ENCODE results near the gene SLC1A7. TPM values are rescaled to one million over a fixed set of nuclear protein-coding genes. Genes with fewer than 3 reads are reported as not detected.
A peak's percentile ranks its signal among the peaks of the same experiment; 100 is the strongest.

SLC1A7 gene
- total and polyA plus RNA-seq, 2 of the 13 experiments (the other 11 are each of a cell fraction or from before 2014, with no cell fraction given): 0.04 to 2.0 TPM

DNA sequence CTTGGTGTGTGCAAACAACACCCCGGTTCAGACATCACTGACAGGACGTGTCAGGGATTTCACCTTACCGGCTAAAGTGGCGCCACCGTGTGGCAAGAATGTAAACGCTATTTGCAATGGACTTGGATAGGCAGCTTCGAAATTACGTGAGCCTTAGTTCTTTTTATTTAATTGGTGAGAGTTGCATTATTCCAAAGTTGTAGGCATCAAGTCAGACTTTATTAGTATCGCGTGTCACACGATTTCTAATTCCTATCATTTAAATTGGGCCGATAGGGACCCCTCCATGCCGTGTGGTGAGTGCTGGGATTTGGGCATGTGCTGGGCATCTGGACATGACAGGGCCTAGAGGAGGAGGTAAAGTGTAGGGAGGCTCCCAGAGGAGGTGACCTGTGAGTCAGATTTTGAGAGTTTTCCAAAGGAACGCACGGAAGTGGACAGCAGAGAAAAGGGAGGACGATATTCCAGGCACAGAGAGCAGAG is 39.7 kb upstream of the SLC1A7 start (continued):
- 0 out of 2 replicates have a peak, but pooled peaks have one; percentile 41 for TF ChIP-seq ZNF33A (CRISPR knock-in tag; IDR thresholded peaks at IDR 0.05; ENCODE audit: borderline replicate concordance)
- TF ChIP-seq RAD21 (CRISPR knock-in tag; IDR thresholded peaks at IDR 0.05): peak; percentile 67; the same call in 1 of the 2 replicates
- no peak for TF ChIP-seq FOXA1 (IDR thresholded peaks at IDR 0.05)
- TF ChIP-seq FOXA1 (CRISPR knock-in tag; IDR thresholded peaks at IDR 0.05): peak; percentile 60
- TF ChIP-seq ZMYM4 (CRISPR knock-in tag; IDR thresholded peaks at IDR 0.05): peak; percentile 35; the same call in 1 of the 2 replicates
- TF ChIP-seq ARNTL (CRISPR knock-in tag; IDR thresholded peaks at IDR 0.05): 0 out of 2 replicates have a peak, but pooled peaks have one; percentile 53
- TF ChIP-seq, protein P1, sequence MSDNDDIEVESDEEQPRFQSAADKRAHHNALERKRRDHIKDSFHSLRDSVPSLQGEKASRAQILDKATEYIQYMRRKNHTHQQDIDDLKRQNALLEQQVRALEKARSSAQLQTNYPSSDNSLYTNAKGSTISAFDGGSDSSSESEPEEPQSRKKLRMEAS (IDR thresholded peaks at IDR 0.05): peak; percentile 47
- TF ChIP-seq, protein P2, sequence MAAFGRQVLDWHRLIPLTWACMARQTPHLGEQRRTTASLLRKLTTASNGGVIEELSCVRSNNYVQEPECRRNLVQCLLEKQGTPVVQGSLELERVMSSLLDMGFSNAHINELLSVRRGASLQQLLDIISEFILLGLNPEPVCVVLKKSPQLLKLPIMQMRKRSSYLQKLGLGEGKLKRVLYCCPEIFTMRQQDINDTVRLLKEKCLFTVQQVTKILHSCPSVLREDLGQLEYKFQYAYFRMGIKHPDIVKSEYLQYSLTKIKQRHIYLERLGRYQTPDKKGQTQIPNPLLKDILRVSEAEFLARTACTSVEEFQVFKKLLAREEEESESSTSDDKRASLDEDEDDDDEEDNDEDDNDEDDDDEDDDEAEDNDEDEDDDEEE (CRISPR knock-in tag; IDR thresholded peaks at IDR 0.05): 0 out of 2 replicates have a peak, but pooled peaks have one; percentile 67
- TF ChIP-seq, protein P3, sequence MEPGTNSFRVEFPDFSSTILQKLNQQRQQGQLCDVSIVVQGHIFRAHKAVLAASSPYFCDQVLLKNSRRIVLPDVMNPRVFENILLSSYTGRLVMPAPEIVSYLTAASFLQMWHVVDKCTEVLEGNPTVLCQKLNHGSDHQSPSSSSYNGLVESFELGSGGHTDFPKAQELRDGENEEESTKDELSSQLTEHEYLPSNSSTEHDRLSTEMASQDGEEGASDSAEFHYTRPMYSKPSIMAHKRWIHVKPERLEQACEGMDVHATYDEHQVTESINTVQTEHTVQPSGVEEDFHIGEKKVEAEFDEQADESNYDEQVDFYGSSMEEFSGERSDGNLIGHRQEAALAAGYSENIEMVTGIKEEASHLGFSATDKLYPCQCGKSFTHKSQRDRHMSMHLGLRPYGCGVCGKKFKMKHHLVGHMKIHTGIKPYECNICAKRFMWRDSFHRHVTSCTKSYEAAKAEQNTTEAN (CRISPR knock-in tag; conservative IDR thresholded peaks at IDR 0.05): peak; percentile 50; the same call in 1 of the 2 replicates
- 0 out of 2 replicates have a peak, but pooled peaks have one; percentile 27 for TF ChIP-seq RARA (CRISPR knock-in tag; IDR thresholded peaks at IDR 0.05)
- TF ChIP-seq, protein P4, sequence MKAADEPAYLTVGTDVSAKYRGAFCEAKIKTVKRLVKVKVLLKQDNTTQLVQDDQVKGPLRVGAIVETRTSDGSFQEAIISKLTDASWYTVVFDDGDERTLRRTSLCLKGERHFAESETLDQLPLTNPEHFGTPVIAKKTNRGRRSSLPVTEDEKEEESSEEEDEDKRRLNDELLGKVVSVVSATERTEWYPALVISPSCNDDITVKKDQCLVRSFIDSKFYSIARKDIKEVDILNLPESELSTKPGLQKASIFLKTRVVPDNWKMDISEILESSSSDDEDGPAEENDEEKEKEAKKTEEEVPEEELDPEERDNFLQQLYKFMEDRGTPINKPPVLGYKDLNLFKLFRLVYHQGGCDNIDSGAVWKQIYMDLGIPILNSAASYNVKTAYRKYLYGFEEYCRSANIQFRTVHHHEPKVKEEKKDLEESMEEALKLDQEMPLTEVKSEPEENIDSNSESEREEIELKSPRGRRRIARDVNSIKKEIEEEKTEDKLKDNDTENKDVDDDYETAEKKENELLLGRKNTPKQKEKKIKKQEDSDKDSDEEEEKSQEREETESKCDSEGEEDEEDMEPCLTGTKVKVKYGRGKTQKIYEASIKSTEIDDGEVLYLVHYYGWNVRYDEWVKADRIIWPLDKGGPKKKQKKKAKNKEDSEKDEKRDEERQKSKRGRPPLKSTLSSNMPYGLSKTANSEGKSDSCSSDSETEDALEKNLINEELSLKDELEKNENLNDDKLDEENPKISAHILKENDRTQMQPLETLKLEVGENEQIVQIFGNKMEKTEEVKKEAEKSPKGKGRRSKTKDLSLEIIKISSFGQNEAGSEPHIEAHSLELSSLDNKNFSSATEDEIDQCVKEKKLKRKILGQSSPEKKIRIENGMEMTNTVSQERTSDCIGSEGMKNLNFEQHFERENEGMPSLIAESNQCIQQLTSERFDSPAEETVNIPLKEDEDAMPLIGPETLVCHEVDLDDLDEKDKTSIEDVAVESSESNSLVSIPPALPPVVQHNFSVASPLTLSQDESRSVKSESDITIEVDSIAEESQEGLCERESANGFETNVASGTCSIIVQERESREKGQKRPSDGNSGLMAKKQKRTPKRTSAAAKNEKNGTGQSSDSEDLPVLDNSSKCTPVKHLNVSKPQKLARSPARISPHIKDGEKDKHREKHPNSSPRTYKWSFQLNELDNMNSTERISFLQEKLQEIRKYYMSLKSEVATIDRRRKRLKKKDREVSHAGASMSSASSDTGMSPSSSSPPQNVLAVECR (CRISPR knock-in tag; IDR thresholded peaks at IDR 0.05; ENCODE audit: borderline replicate concordance): peak; percentile 62; the same call in 1 of the 2 replicates
- TF ChIP-seq HDAC2 (CRISPR knock-in tag; IDR thresholded peaks at IDR 0.05): peak; percentile 74; the same call in 1 of the 2 replicates
- TF ChIP-seq, protein P5, sequence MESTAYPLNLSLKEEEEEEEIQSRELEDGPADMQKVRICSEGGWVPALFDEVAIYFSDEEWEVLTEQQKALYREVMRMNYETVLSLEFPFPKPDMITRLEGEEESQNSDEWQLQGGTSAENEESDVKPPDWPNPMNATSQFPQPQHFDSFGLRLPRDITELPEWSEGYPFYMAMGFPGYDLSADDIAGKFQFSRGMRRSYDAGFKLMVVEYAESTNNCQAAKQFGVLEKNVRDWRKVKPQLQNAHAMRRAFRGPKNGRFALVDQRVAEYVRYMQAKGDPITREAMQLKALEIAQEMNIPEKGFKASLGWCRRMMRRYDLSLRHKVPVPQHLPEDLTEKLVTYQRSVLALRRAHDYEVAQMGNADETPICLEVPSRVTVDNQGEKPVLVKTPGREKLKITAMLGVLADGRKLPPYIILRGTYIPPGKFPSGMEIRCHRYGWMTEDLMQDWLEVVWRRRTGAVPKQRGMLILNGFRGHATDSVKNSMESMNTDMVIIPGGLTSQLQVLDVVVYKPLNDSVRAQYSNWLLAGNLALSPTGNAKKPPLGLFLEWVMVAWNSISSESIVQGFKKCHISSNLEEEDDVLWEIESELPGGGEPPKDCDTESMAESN (CRISPR knock-in tag; conservative IDR thresholded peaks at IDR 0.05): no peak
- peak; percentile 57 for TF ChIP-seq RXRB (CRISPR knock-in tag; IDR thresholded peaks at IDR 0.05; ENCODE audit: borderline replicate concordance)
- TF ChIP-seq MAFK (conservative IDR thresholded peaks at IDR 0.05 in 1 of 2, IDR thresholded peaks at IDR 0.05 in 1 of 2; ENCODE audit: low read length in 2 of 2): no peak
- TF ChIP-seq ZFY (CRISPR knock-in tag; IDR thresholded peaks at IDR 0.05): peak; percentile 35
- no peak for TF ChIP-seq JDP2 (CRISPR knock-in tag; IDR thresholded peaks at IDR 0.05; ENCODE audit: borderline replicate concordance)
- TF ChIP-seq MIER2 (CRISPR knock-in tag; IDR thresholded peaks at IDR 0.05): peak; percentile 11; the same call in 1 of the 2 replicates
- peak; percentile 37; the same call in 1 of the 2 replicates for TF ChIP-seq ISL2 (CRISPR knock-in tag; IDR thresholded peaks at IDR 0.05)

Data from HepG2 (cell line).